NCI-H2081 treated with DMSO at 0.1 percent for 48 hours (cell line): Measurements from ENCODE around the gene LRCH2.
A peak's percentile ranks its signal among the peaks of the same experiment; 100 is the strongest.
"Not testable (repeated sequence)": the region's sequence is repeated elsewhere in the genome, so short reads cannot be mapped to it uniquely, and the experiment has no call there.

Experiments used
- DNase-seq: peaks from one replicate; lab custom pipeline; 2025; lab: John Stamatoyannopoulos, UW

Gene LRCH2, protein sequence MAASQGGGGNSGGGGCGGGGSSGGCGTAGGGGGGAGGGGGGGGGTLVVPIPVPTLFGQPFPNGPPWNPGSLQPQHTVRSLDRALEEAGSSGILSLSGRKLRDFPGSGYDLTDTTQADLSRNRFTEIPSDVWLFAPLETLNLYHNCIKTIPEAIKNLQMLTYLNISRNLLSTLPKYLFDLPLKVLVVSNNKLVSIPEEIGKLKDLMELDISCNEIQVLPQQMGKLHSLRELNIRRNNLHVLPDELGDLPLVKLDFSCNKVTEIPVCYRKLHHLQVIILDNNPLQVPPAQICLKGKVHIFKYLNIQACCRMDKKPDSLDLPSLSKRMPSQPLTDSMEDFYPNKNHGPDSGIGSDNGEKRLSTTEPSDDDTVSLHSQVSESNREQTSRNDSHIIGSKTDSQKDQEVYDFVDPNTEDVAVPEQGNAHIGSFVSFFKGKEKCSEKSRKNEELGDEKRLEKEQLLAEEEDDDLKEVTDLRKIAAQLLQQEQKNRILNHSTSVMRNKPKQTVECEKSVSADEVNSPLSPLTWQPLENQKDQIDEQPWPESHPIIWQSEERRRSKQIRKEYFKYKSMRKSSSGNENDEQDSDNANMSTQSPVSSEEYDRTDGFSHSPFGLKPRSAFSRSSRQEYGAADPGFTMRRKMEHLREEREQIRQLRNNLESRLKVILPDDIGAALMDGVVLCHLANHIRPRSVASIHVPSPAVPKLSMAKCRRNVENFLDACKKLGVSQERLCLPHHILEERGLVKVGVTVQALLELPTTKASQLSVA

DNA sequence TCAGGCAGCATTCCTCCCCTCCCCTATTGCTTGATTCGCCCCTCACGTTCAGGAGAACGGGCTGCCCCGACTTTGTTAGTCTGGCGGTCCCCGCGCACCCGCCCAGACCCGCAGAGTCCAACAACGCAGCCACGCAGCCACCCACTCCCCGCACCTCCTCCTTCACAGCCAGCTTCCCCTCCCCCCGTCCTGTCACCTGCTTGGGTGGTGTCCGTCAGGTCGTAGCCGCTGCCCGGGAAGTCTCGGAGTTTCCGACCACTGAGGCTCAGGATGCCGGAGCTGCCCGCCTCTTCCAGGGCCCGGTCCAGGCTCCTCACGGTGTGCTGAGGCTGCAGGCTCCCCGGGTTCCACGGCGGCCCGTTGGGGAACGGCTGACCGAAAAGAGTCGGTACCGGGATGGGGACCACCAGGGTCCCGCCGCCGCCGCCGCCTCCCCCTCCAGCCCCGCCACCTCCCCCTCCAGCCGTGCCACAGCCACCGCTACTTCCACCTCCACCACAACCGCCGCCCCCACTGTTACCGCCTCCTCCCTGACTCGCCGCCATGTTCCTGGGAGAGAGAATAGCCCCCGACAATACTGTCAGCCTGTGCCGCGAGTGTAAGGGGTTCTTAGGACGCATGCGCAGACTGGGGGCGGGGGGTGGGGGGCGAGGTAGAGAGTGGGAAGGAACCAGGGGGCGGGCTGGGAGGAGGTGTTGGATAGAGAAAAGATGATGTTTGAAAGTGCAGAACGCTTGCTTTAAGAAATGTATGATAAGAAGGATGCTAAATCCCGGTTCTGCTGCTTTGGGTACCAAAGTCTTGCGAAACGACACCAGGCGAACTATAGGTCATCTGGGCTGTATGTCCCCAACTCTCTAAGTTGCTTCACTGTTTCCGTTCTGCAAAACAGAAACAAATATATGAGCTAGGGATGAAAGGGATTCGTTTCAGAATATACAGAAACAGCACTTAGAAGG, at the start of gene LRCH2:
Gene LRCH2 (minus strand): TSS at position 600 of the 959 bp plus-strand sequence. CDS start 55 bp downstream, at position 545.
- no peak for DNase-seq

DNA sequence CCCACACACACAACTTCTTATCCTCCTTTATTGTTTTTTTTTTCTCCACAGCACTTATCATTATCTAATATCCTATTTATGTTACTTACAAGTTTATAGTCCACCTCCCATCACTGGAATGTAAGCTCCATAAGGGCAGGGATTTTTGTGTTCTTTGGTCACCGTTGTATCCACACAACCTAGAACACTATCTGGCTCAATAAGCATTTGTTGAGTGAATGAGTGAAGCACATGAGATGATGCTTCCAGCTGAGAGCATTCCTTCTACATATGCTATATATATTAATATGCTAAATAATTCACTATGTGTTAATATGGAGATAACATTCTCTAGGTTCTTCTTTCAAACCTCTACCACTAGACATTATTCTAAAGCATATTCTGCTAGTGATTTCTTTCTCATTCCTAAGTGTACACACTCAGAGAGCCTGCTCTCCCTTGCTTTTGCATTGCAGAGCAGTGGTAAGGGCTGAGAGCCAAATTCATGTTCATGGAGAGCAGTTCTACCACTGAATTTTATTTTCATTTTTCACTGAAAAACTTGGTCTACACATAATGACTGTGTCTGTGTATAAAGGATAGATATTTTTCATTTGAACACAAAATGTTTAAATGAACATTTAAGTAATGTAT, 35.3 kb upstream of the LRCH2 start:
- no peak for DNase-seq

DNA sequence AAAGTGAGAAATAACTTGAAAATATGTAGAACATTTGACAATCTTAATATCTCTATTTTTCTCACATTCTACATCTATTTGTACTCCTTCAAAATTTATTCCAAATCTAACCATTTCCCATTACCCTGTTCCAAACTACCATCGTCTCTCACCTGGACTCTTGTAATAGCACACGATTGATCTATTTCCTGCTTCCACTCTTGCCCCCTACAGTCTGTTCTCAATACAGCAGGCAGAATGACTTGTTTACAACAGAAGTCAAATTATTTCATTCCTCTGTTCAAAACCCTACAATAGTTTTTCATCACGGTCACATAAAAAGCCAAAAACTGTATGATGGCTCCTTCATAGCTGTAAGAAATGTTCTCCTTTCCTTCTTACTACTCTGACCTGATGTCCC, 34.5 kb upstream of the LRCH2 start:
- DNase-seq: no peak

DNA sequence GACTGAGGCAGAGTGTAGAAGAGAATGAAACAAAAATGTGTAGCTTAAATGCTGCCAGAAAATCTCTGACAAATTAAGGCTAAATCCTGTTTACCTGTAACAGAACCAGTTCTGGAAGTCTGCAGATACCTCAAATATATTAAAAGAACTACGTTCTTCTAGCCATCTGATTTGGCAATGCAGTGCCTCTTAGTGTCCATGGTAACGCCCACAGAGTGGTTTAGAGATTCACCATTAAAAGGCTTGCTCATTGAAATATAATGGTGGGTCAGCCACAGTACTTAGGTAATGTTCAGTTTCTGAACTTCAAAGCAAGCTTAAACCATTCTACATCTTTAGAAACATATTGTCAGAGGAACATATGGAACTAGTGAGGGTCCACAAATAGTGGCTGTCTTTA, 32.4 kb upstream of the LRCH2 start:
- DNase-seq: no peak

DNA sequence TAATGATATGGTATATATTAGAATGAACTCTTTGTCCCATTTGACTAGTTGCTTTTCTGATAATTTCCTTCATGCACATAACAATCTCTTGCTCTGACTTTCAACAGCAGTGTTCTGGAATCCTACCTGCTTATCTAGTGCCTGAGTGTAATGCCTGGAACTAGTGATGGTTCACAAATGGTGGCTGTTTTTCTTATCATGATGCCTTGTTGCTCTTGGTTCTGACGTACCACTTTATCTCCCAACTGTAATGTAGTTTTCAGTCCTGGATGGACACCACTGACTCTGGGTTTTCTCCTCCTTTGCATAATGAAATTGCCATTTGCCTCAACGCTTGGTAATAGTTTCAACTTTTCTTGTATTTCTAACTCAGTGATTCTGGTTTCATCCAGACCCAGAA, 30.1 kb upstream of the LRCH2 start:
- no peak for DNase-seq

DNA sequence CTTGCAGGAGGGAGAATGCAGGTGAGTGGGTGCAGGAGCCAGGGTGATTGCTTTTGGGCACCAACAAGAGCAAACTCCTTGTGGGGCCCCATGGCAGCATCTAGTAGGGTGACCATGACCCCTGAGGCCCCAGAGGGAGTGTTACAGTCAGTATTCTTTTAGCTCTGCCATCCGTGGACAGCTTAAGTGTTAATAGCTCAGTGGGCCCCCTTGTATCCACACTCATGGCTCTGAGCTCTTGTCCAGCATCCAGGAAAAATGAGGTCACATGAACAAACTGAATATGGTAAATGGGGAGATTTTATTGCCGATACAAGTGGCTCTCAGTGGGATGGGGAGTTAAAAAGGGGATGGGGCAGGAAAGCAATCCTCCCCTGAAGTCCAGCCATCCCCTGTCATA, 27.3 kb upstream of the LRCH2 start:
- no peak for DNase-seq

DNA sequence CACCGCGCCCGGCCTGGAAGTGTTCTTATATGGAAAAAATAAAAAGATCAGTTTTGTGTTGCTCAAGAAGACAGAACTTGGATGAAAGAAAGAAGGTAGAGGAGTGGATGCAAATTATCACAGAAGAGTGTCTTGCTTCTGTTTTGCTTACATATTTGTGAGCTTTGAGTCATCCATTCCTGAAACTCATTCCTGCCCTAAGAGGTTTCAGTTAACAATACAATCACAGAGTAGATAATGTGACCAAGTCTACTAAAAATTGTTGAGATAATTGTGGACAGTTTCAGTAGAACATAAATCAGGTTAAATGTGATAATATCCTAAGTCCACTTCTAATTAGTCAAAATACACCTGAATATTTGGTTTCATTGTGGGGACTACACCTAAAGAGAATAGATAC, 26.4 kb upstream of the LRCH2 start:
- no peak for DNase-seq

DNA sequence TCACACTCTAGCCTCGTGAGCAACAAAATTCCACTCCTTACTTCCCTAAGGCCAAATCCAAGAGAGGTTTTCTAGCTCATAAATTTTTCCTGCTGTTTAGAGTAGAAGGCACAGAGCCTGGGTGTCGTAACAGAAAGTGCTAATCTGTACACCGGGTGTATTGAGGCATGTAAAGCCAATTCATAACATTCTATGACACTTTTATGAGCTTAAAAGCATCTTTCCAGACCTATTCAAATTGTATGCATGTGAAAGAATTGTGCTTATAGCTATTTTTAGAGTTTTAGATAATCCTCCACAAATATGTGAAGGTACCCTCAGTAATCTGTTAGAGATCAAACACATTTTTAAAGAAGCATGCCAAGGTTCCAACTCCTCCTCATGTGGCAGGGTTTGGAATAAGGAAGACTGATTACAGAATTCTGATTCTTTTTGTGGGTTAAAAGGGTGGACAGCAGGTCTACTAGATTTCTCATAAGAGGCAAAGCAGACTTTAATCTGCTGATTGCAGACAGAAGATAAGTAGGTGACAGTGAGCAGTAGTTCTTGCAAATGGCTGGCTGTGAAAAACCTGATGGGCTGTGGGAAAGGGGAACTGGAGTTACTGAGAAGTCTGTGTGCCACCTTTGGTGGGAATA, 25.5 kb upstream of the LRCH2 start:
- DNase-seq: no peak

DNA sequence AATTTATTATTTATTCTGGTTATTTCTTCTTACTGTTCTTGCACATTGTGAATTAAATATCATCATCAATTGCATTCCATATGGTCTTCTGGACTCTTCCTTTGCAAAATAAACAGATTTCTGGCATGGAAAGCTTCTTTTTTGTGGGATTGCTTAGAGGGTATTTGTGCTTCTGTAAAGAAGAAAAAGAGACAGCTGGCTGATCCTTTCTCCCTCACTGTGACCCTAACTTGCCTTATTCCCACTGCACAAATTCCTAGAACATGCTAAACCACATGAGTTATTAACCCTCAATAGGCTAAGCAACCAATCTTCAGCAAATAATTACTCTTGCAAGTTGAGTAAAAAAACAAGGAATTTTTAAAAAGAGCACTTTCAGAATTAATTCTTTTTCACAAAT, 23.8 kb upstream of the LRCH2 start:
- DNase-seq: no peak

DNA sequence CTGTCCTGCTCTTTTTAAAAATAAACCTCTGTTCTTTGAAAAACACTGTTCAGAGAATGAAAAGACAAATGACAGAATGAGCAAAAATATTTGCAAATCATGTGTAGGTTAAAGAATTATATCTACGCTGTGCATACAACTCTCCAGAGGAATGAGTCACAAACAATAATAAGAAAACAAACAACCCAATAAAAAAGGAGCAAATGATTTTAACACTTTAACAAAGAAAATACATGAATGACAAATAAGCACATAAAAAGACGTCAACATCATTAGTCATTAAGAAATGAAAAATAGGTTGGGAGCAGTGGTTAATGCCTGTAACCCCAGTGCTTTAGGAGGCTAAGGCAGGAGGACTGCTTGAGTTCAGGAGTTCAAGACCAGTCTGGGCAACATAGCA, 21.1 kb upstream of the LRCH2 start:
- DNase-seq: no peak

DNA sequence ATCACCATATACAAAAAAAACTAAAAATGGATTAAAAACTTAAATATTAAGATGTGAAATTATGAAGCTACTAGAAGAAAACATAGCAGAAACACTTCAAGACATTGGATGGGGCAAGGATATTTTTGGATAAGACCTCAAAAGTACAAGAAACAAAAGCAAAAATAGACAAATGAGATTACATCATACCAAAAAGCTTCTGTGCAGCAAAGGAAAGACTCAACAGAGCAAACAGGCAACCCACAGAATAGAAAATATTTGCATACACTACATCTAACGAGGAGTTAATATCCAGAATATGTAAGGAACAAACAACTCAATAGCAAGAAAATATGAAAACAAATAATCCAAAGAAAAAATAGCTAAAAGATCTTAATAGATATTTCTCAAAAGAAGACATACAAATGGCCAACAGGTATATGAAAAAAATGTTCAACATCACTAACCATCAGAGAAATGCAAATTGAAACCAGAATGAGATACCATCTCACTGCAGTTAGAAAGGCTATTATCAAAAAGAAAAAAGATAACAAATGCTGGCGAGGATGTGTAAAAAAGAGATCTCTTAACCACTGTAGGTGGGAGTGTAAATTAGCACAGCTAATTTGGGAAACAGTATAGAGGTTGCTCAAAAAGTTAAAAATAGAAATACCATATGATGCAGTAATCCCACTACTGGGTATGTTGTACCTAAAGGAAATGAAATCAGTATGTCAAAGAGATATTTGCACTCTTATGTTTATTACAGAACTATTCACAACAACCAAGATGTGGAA, 17.8 kb upstream of the LRCH2 start:
- no peak for DNase-seq

DNA sequence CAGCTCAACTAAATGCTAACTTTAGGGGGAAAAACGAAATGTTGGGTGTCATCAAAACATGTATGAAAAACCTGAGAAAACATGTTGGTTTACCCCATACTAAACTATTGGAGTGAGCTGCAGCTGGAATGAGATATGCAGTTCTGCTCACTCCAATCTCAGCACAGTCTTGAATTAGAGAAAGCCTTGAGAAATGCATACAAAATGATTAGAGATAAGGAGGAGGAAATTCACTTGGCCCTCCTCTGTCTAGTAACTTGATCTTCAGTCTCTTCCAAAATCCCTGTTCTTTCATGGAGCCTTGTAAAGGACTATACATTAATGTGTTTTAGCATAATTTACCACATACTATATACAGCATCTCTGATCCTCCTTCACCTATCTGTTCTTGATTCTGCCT, 3.2 kb upstream of the LRCH2 start:
- DNase-seq: no peak

DNA sequence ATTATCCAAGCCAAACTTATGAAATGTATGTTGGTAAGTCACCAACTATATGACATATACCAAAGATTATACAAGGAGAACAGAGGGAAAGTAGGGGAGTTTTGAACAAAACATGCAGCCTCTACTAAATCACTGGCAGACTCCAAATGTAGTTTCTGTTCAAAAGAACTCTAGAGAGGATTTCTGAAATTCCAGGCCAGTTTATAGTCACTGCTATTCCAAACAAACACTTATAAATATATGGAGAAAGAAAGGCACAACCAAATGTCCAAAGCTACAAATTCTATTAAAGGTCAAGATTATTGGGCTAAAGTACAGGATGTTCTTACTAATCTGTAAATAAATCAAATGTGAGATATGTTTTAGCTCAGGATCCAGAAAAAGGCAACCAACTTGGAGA, 2.7 kb upstream of the LRCH2 start:
- no peak for DNase-seq

DNA sequence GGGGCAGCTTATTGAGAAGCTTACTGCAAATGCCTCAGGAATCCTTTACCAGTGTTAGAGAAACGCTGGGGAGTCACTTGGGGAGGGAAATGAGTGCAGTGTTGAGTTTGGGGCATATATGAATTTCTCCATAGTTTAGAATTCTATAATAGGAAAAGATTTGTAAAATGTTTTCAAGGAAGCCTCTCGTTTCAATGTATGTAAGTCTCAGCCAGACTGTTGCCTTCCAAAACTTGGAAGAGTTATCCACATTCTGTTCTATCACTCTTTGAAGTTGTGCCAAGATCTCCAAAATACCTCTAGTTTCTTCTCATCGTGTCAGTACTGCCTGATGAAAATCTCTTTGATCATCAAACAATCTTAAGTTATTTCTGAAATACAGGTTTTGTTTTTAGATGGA, 565 bp upstream of the LRCH2 start:
- no peak for DNase-seq

DNA sequence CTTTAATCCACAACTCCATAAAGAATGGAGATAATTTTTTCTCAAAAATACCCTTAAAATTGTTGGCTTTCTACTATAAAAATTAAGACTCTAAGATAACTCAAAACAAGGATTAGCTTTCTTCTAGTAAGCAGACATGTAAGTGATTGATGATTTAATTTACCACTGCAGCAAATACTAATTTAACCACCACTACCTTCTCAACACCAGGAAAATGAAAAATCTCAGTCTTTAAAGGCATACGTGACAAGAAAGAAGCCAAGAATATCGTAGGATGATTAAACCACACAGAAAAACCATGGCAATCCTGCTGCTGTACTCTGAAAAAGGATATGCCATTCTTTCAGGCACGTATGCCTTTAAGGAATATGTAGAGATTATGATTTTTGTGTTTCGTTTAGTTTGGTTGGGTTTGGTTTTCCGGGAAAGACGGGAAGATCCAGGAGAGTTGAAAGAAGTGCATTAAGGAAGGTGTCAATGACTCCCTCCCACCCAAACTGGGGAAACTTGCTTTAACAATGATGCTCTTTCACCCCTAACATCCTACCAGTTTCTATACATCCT, 881 bp downstream of the LRCH2 start:
- DNase-seq: no peak

DNA sequence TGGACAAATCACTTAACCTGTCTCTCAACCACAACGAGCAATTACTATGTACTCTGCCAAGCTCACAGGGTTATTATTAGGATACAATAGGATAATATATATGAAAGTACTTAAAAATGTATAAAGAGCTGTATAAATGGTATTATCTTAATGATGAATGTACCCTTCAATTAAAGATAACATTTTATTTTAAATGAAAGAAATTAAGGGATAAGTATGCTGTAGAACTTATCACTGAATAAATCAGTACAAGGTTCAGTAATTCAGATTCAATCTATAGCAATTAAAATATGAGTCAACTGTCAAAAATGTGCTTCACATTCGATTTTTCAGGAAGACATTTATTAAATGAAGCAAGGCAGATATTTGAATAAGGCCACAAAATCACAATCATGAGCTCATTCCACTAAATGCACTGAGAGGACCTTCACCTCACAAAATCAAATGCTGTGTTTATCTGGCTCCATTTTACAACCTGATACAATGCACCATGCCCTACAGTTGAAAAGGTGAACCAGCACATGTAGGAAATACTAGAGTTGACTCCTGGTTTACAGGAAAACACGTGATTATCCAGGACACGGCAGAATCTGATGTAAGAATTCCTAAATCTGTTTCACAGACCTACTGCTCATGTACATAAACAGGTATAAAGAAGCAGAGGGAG, 4.4 kb downstream of the LRCH2 start:
- DNase-seq: no peak

DNA sequence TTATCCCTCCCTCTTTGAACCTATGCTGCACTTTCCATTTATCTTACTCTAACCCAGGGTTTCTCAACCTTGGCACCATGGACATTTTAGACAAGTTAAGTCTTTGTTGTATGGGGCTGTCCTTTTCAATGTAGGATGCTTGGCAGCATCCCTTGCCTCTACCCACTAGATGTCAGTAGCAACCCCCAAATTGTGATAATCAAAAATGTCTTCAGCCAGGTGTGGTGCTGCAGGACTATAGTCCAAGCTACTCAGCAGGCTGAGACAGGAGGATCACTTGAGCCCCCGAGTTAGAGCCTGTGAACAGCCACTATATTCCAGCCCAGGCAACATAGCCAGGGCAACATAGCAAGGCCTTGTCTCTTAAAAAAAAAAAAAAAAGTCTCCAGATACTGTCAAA, 7.0 kb downstream of the LRCH2 start:
- peak; percentile 12 for DNase-seq

DNA sequence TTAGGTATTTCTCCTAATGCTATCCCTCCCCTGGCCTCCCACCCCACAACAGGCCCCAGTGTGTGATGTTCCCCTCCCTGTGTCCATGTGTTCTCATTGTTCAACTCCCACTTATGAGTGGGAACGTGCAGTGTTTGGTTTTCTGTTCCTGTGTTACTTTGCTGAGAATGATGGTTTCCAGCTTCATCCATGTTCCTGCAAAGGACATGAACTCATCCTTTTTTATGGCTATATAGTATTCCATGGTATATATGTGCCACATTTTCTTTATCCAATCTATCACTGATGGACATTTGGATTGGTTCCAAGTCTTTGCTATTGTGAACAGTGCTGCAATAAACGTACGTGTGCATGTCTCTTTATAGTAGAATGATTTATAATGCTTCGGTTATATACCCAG, 16.6 kb downstream of the LRCH2 start:
- not testable (repeated sequence) for DNase-seq

DNA sequence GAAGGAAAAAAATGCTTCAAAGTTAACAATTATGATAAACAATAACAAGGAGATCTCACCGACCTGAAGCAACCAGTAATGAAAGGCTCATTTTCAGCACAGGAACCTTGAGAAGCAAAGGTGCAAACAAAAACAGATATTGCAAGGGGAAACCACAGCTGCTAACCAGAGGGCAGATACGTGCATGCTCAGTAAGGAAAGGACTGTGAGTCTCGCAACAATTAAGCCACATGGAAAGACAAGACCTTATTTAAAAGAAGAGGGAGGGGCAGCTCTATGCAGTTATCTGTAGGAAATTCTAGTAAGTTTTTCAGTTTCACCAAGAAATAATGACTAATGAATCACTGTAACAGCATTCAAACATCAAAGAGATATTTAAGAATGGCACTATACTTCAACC, 19.3 kb downstream of the LRCH2 start:
- no peak for DNase-seq

DNA sequence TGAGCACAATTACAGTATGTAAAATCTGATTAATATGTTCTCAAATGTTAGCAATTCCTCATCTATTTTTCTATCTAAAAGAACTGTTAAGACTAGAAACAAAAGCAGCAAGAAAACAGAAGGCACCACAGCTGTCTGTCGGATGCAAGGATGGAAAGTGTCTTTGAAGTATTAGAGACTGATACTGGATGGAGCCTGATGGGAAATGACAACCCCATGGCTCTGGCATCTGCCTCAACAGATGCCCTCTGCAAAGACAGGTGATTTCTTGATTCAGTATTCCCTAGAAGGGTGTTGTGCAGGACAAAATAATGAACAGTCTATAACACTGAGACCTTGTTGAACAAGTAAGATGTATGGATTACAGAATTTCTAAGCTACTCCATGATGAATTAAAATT, 19.7 kb downstream of the LRCH2 start:
- no peak for DNase-seq
